UCSD-AML1 (cell line): Measurements from ENCODE around the gene NHSL1.

Experiments
- DNase-seq: peaks from one replicate; lab custom pipeline; 2025; ENCODE audit not compliant: unreplicated experiment; lab: John Stamatoyannopoulos, UW

NHSL1 gene

GRCh38 chr6:138377042-138377441 lies 122.3 kb downstream of the NHSL1 start:
- no peak for DNase-seq

- no peak for DNase-seq
These were observed 124.5 kb downstream of the NHSL1 start for GRCh38 chr6:138374815-138375214.

- DNase-seq = no peak
These were observed 125.1 kb downstream of the NHSL1 start for GRCh38 chr6:138374230-138374629.

- no peak for DNase-seq
These were observed 126.4 kb downstream of the NHSL1 start for GRCh38 chr6:138372711-138373463.
